HG03108 (cell line): ENCODE measurements around the gene MXRA5.
"Not testable (repeated sequence)": the region's sequence is repeated elsewhere in the genome, so short reads cannot be mapped to it uniquely, and the experiment has no call there.

Source experiments
- ATAC-seq: cut with Tn5 transposase; IDR thresholded peaks from one replicate; pipeline ENCODE4 v1.9.1; 2021; ENCODE audit warnings: moderate library complexity; ENCODE audit not compliant: unreplicated experiment

The MXRA5 gene, protein sequence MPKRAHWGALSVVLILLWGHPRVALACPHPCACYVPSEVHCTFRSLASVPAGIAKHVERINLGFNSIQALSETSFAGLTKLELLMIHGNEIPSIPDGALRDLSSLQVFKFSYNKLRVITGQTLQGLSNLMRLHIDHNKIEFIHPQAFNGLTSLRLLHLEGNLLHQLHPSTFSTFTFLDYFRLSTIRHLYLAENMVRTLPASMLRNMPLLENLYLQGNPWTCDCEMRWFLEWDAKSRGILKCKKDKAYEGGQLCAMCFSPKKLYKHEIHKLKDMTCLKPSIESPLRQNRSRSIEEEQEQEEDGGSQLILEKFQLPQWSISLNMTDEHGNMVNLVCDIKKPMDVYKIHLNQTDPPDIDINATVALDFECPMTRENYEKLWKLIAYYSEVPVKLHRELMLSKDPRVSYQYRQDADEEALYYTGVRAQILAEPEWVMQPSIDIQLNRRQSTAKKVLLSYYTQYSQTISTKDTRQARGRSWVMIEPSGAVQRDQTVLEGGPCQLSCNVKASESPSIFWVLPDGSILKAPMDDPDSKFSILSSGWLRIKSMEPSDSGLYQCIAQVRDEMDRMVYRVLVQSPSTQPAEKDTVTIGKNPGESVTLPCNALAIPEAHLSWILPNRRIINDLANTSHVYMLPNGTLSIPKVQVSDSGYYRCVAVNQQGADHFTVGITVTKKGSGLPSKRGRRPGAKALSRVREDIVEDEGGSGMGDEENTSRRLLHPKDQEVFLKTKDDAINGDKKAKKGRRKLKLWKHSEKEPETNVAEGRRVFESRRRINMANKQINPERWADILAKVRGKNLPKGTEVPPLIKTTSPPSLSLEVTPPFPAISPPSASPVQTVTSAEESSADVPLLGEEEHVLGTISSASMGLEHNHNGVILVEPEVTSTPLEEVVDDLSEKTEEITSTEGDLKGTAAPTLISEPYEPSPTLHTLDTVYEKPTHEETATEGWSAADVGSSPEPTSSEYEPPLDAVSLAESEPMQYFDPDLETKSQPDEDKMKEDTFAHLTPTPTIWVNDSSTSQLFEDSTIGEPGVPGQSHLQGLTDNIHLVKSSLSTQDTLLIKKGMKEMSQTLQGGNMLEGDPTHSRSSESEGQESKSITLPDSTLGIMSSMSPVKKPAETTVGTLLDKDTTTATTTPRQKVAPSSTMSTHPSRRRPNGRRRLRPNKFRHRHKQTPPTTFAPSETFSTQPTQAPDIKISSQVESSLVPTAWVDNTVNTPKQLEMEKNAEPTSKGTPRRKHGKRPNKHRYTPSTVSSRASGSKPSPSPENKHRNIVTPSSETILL (N-terminal part only)

GRCh38 chrX:3346501-3347259, at the start of gene MXRA5:
Gene MXRA5 (minus strand): TSS chrX:3346652. CDS start chrX:3343833, 2,819 bp downstream.
- no peak for ATAC-seq

- ATAC-seq, result no peak
Measured at GRCh38 chrX:3393581-3394111, 47.2 kb upstream of the MXRA5 start.

DNA sequence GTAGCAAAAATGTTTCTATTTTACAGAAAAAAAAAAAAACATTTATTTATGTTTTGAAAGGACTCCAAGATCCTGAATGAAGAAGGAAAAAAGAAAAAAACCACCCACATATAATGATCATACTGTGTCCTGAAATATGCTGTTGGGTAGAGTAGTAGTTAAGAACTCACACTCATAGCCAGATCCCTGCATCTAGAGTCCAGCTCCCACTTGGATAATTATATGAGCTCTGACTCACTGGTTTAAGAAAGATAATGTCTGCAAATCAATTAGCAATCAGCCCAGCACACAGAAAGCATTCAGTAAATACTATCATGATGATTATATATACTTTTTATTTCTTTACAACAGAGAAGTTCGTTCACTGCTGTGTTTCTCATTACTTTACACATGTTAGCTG, 46.7 kb upstream of the MXRA5 start:
- no peak for ATAC-seq

GRCh38 chrX:3388457-3388856, 42.0 kb upstream of the MXRA5 start:
- no peak for ATAC-seq

DNA sequence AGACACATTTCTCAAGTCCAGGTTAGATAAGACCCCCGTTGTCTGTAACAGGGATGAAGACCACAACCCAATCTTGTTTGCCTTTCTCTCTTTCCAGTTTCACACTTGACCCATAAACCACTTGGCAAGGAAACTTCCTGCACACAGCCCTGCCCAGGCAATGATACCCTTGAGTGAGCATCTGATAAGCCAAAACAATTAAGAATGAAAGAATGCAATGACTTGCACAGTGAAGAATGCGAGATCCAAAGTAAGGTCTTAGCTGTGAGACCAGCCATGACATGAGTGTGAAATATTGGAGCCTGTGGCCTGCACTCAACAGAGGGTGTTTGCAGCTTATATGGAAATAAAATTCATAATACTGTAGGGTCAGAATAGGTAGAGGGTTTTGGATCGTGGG, 37.9 kb upstream of the MXRA5 start:
- no peak for ATAC-seq

GRCh38 chrX:3380603-3381002, 34.2 kb upstream of the MXRA5 start:
- no peak for ATAC-seq

DNA sequence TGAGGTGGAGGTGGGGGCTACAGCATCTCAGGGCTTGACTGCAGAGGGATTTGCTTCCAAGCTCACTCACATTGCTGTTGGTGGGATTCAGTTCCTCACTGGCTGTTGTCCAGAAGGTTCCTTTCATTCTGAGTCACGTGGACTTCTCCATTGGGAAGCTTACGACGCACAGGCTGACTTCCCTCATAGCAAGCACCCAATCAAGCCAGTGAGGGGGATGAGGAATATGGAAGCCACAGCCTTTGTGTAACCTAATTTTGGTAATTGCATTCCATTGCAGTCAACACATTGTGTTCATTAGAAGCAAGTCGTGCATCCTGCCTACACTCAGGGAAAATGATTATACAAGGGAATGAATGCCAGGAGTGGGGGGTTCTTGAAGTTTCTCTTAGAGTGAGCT, 32.7 kb upstream of the MXRA5 start:
- no peak for ATAC-seq

GRCh38 chrX:3378156-3378555, 31.7 kb upstream of the MXRA5 start:
- ATAC-seq, result no peak

DNA sequence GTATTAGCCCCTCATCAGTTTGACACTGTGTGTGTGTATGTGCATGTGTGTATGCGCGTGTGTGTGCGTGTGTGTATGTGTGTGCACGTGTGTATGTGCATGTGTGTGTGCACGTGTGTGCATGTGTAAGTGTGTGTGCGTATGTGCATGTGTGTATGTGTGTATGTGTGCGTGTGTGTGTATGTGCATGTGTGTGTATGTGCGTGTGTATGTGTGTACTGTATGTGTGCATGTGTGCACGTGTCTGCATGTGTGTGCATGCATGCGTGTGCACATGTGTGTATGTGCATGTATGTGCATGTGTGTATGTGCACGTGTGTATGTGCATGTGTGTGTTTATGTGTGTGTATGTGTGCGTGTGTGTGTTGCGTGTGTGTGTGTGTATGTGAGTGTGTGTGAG, 31.1 kb upstream of the MXRA5 start:
- no peak for ATAC-seq

GRCh38 chrX:3375878-3376508, 29.5 kb upstream of the MXRA5 start:
- ATAC-seq, result not testable (repeated sequence)

- no peak for ATAC-seq
Measured at GRCh38 chrX:3374108-3374800, 27.8 kb upstream of the MXRA5 start.

DNA sequence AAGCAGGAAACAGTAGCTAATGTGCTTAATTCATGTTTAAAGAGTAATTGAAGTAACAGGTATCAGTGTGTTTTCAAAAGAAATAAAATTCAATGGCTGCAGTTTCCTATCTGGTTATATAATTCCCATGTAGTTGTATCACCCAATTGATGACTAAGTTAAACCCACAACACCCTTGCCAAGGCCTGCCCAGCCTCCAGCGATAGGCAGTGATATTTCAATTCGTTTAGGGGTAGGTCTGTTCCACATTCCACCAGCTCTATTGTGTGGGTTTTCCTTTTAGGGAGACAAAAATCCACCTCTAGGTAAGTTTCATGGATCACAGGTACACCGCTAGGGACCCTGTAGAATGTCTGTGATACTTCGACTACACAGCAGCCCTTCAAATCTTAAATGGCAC, 24.7 kb upstream of the MXRA5 start:
- ATAC-seq, result no peak

- ATAC-seq, result no peak
Measured at GRCh38 chrX:3370656-3371055, 24.2 kb upstream of the MXRA5 start.

GRCh38 chrX:3362956-3363355, 16.5 kb upstream of the MXRA5 start:
- ATAC-seq, result no peak

GRCh38 chrX:3360881-3361280, 14.4 kb upstream of the MXRA5 start:
- ATAC-seq, result no peak

DNA sequence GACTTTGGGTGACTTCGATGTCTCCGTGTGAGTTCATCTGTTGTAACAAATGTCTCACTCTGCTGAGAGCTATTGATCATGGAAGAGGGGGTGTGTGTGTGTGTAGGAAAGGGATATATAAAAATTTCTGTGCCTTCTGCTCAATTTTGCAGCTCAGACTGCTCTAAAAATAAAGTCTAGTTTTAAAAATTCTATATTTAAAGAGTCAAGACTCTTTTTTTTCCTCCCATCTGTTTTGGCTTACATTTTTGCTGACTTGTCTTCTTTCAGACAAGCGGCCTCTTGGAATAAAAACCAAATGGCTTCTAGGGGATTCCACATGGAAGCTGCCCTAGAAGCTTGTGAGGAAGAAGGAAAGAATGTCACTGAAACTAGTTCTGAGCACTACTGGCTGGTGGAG, 6.3 kb upstream of the MXRA5 start:
- not testable (repeated sequence) for ATAC-seq

DNA sequence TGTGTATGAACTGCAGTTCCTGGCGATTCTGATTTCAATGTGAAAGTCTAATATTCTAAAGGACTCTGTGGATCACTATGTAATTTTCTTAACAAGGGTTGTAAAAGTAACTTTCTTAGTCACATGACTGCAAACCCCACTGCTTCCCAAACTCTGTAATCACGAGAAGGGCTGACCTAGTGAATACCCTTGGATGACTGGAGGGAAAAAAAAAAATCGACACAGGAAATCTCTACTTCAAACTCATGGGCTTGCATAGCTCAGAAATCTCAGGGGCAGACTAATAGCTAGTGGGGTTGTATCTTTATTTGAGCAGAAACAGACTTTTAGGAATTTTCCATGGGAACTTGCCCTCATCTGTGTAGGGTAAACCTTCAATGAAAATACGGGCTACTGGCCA, 4.8 kb upstream of the MXRA5 start:
- no peak for ATAC-seq

DNA sequence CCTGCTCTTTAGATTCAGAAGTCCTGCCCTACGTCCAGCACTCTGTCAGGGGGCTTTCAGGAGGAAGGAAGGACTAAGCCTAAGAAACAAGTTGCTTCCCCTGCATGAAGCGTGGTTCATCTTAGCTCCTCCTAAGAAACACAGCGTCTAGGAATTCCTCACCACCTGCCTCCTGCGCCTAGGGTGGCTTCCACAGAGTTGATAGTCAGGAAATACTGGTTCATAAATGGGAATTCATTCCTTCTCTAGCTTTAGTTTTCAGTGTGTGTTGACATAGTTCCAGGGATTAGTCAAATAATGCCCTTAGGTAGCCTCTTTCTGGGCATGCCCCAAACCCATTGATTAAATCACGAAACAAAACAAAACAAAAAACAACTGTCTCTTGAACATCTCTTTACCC, 1.7 kb upstream of the MXRA5 start:
- no peak for ATAC-seq
